ENCODE results near the gene NLGN1. TPM values are rescaled to one million over a fixed set of nuclear protein-coding genes. Genes with fewer than 3 reads are reported as not detected.

NLGN1 gene
- total and polyA plus RNA-seq, 9 of the 15 experiments (the other 6 are each of a cell fraction or from before 2014, with no cell fraction given): under 0.01 to 0.01 TPM; not detected in 7

- TF ChIP-seq, protein P1, sequence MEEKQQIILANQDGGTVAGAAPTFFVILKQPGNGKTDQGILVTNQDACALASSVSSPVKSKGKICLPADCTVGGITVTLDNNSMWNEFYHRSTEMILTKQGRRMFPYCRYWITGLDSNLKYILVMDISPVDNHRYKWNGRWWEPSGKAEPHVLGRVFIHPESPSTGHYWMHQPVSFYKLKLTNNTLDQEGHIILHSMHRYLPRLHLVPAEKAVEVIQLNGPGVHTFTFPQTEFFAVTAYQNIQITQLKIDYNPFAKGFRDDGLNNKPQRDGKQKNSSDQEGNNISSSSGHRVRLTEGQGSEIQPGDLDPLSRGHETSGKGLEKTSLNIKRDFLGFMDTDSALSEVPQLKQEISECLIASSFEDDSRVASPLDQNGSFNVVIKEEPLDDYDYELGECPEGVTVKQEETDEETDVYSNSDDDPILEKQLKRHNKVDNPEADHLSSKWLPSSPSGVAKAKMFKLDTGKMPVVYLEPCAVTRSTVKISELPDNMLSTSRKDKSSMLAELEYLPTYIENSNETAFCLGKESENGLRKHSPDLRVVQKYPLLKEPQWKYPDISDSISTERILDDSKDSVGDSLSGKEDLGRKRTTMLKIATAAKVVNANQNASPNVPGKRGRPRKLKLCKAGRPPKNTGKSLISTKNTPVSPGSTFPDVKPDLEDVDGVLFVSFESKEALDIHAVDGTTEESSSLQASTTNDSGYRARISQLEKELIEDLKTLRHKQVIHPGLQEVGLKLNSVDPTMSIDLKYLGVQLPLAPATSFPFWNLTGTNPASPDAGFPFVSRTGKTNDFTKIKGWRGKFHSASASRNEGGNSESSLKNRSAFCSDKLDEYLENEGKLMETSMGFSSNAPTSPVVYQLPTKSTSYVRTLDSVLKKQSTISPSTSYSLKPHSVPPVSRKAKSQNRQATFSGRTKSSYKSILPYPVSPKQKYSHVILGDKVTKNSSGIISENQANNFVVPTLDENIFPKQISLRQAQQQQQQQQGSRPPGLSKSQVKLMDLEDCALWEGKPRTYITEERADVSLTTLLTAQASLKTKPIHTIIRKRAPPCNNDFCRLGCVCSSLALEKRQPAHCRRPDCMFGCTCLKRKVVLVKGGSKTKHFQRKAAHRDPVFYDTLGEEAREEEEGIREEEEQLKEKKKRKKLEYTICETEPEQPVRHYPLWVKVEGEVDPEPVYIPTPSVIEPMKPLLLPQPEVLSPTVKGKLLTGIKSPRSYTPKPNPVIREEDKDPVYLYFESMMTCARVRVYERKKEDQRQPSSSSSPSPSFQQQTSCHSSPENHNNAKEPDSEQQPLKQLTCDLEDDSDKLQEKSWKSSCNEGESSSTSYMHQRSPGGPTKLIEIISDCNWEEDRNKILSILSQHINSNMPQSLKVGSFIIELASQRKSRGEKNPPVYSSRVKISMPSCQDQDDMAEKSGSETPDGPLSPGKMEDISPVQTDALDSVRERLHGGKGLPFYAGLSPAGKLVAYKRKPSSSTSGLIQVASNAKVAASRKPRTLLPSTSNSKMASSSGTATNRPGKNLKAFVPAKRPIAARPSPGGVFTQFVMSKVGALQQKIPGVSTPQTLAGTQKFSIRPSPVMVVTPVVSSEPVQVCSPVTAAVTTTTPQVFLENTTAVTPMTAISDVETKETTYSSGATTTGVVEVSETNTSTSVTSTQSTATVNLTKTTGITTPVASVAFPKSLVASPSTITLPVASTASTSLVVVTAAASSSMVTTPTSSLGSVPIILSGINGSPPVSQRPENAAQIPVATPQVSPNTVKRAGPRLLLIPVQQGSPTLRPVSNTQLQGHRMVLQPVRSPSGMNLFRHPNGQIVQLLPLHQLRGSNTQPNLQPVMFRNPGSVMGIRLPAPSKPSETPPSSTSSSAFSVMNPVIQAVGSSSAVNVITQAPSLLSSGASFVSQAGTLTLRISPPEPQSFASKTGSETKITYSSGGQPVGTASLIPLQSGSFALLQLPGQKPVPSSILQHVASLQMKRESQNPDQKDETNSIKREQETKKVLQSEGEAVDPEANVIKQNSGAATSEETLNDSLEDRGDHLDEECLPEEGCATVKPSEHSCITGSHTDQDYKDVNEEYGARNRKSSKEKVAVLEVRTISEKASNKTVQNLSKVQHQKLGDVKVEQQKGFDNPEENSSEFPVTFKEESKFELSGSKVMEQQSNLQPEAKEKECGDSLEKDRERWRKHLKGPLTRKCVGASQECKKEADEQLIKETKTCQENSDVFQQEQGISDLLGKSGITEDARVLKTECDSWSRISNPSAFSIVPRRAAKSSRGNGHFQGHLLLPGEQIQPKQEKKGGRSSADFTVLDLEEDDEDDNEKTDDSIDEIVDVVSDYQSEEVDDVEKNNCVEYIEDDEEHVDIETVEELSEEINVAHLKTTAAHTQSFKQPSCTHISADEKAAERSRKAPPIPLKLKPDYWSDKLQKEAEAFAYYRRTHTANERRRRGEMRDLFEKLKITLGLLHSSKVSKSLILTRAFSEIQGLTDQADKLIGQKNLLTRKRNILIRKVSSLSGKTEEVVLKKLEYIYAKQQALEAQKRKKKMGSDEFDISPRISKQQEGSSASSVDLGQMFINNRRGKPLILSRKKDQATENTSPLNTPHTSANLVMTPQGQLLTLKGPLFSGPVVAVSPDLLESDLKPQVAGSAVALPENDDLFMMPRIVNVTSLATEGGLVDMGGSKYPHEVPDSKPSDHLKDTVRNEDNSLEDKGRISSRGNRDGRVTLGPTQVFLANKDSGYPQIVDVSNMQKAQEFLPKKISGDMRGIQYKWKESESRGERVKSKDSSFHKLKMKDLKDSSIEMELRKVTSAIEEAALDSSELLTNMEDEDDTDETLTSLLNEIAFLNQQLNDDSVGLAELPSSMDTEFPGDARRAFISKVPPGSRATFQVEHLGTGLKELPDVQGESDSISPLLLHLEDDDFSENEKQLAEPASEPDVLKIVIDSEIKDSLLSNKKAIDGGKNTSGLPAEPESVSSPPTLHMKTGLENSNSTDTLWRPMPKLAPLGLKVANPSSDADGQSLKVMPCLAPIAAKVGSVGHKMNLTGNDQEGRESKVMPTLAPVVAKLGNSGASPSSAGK (IDR thresholded peaks at IDR 0.05): no peak
- TF ChIP-seq ETS2 (tag; IDR thresholded peaks at IDR 0.05; ENCODE audit: borderline replicate concordance, poor library complexity, severe bottlenecking): no peak
- TF ChIP-seq RAD21 (CRISPR knock-in tag; conservative IDR thresholded peaks at IDR 0.05 in 1 of 2, IDR thresholded peaks at IDR 0.05 in 1 of 2): no peak
- TF ChIP-seq NR2C2 (CRISPR knock-in tag; IDR thresholded peaks at IDR 0.05): no peak
- no peak for TF ChIP-seq NR2C2 (tag; IDR thresholded peaks at IDR 0.05)
- TF ChIP-seq, protein P2, sequence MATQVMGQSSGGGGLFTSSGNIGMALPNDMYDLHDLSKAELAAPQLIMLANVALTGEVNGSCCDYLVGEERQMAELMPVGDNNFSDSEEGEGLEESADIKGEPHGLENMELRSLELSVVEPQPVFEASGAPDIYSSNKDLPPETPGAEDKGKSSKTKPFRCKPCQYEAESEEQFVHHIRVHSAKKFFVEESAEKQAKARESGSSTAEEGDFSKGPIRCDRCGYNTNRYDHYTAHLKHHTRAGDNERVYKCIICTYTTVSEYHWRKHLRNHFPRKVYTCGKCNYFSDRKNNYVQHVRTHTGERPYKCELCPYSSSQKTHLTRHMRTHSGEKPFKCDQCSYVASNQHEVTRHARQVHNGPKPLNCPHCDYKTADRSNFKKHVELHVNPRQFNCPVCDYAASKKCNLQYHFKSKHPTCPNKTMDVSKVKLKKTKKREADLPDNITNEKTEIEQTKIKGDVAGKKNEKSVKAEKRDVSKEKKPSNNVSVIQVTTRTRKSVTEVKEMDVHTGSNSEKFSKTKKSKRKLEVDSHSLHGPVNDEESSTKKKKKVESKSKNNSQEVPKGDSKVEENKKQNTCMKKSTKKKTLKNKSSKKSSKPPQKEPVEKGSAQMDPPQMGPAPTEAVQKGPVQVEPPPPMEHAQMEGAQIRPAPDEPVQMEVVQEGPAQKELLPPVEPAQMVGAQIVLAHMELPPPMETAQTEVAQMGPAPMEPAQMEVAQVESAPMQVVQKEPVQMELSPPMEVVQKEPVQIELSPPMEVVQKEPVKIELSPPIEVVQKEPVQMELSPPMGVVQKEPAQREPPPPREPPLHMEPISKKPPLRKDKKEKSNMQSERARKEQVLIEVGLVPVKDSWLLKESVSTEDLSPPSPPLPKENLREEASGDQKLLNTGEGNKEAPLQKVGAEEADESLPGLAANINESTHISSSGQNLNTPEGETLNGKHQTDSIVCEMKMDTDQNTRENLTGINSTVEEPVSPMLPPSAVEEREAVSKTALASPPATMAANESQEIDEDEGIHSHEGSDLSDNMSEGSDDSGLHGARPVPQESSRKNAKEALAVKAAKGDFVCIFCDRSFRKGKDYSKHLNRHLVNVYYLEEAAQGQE (IDR thresholded peaks at IDR 0.05; ENCODE audit: borderline replicate concordance): no peak
- TF ChIP-seq, protein P2 (CRISPR knock-in tag; IDR thresholded peaks at IDR 0.05; ENCODE audit: low read depth): no peak
These were observed 233.3 kb downstream of the NLGN1 start (continued) for GRCh38 chr3:173630849-173631248.
